K562 (cell line): Measurements from ENCODE around the gene TBX19. TPM values are rescaled to one million over a fixed set of nuclear protein-coding genes. Genes with fewer than 3 reads are reported as not detected.

ENCODE experiments used
- ARID2 ChIP-seq: fragments of 450-650 bp; IDR thresholded peaks from 2 replicates; pipeline ENCODE4 v1.6.1; 2017; ENCODE audit warnings: antibody characterized with exemption, mild to moderate bottlenecking
- BCOR ChIP-seq: fragments of 450-650 bp; IDR thresholded peaks from 2 replicates; pipeline ENCODE4 v1.6.1; 2016
- E2F1 ChIP-seq: sonication (generic); formaldehyde crosslinking; IDR thresholded peaks from 2 replicates; pipeline ENCODE4 v1.8.1; 2023; ENCODE audit warnings: mild to moderate bottlenecking, missing genetic modification reagents, moderate library complexity
- ELF2 ChIP-seq: fragments of 250-450 bp; sonication (Bioruptor Pico); IDR thresholded peaks from 2 replicates; pipeline ENCODE4 v1.5.0; 2021; ENCODE audit warnings: mild to moderate bottlenecking
- FIP1L1 ChIP-seq: fragments of 200-400 bp; formaldehyde crosslinking; IDR thresholded peaks from 2 replicates; pipeline ENCODE4 v1.6.1; 2018; ENCODE audit warnings: mild to moderate bottlenecking, low read depth, low read length; ENCODE audit not compliant: poor library complexity, severe bottlenecking
- FOXK2 ChIP-seq, 2 experiments: fragments of 450-650 bp; IDR thresholded peaks in 1 of 2; conservative IDR thresholded peaks in 1 of 2; 2 replicates each; pipeline ENCODE4 v1.6.1; 2016; ENCODE audit warnings: low read depth in 2 of 2, mild to moderate bottlenecking in 1 of 2
- HNRNPL ChIP-seq: fragments of 200-400 bp; formaldehyde crosslinking; IDR thresholded peaks from 2 replicates; pipeline ENCODE4 v1.6.1; 2017; ENCODE audit warnings: low read depth, mild to moderate bottlenecking, low read length
- HNRNPUL1 ChIP-seq: fragments of 200-400 bp; formaldehyde crosslinking; IDR thresholded peaks from 2 replicates; pipeline ENCODE4 v1.6.1; 2017; ENCODE audit warnings: low read length
- IFI16 ChIP-seq: fragments of 250-450 bp; sonication (Bioruptor Pico); IDR thresholded peaks from 2 replicates; pipeline ENCODE4 v2.1.2; 2022; ENCODE audit warnings: mild to moderate bottlenecking, inconsistent platforms
- IRF2 ChIP-seq: sonication (generic); formaldehyde crosslinking; IDR thresholded peaks from 2 replicates; pipeline ENCODE4 v1.8.1; 2022; ENCODE audit warnings: mild to moderate bottlenecking, missing genetic modification reagents
- KDM5B ChIP-seq: fragments of 200-600 bp; sonication (generic); IDR thresholded peaks from 2 replicates; pipeline ENCODE4 v1.6.1; 2012; ENCODE audit warnings: low read depth, mild to moderate bottlenecking, moderate library complexity, low read length, control low read depth, inconsistent platforms; ENCODE audit not compliant: insufficient replicate concordance
- MLLT1 ChIP-seq, 2 experiments: fragments of 450-650 bp; IDR thresholded peaks; 2 replicates each; pipeline ENCODE4 v1.6.1; 2016
- MTA2 ChIP-seq: fragments of 450-650 bp; IDR thresholded peaks from 2 replicates; pipeline ENCODE4 v1.6.1; 2016; ENCODE audit warnings: low read depth
- NBN ChIP-seq: fragments of 450-650 bp; IDR thresholded peaks from 2 replicates; pipeline ENCODE4 v1.6.1; 2016; ENCODE audit warnings: low read depth, mild to moderate bottlenecking
- SIN3A ChIP-seq, 2 experiments: fragments of 150-350 bp in 1 of 2; IDR thresholded peaks; 2 replicates each; pipeline ENCODE4 v1.6.1; 2011 to 2016; ENCODE audit warnings: borderline replicate concordance in 2 of 2, low read depth in 2 of 2, low read length in 2 of 2, mild to moderate bottlenecking in 2 of 2, moderate library complexity in 2 of 2; ENCODE audit not compliant: control insufficient read depth in 1 of 2
- TAF9B ChIP-seq: fragments of 450-650 bp; IDR thresholded peaks from 2 replicates; pipeline ENCODE4 v1.6.1; 2018; ENCODE audit warnings: mild to moderate bottlenecking; ENCODE audit not compliant: partially characterized antibody
- TAL1 ChIP-seq: fragments of 450-650 bp; IDR thresholded peaks from 2 replicates; pipeline ENCODE4 v1.6.1; 2016; ENCODE audit warnings: mild to moderate bottlenecking
- ZBTB2 ChIP-seq: fragments of 450-650 bp; IDR thresholded peaks from 2 replicates; pipeline ENCODE4 v1.6.1; 2016; ENCODE audit warnings: antibody characterized with exemption
- ZC3H11A ChIP-seq: IDR thresholded peaks from 2 replicates; pipeline ENCODE4 v1.6.1; 2012; ENCODE audit warnings: low read depth, low read length, improper control_type of control experiment
- ZEB2 ChIP-seq: fragments of 450-650 bp; IDR thresholded peaks from 2 replicates; pipeline ENCODE4 v1.6.1; 2016
- ZNF75A ChIP-seq: fragments of 450-650 bp; formaldehyde crosslinking; IDR thresholded peaks from 2 replicates; pipeline ENCODE4 v1.4.0; 2020; ENCODE audit warnings: mild to moderate bottlenecking
- polyA plus RNA-seq, 8 experiments: library from polyadenylated mRNA; depleted of rRNA in 4 of 8; stranded (reverse) in 5 of 8; unstranded in 3 of 8; fragments of >200 nt; fragmentation: Nextera tagmentation in 2 of 8; fragmentation: Illumina TruSeq in 1 of 8; extraction: Ambion mirVana in 2 of 8; extraction: Trizol in 1 of 8; gene quantifications; 2 replicates each; pipeline versions ENCODE4 v1.2.1 to v1.2.3, GENCODE V29; 2011 to 2014; ENCODE audit warnings: inconsistent platforms in 1 of 8, missing spikeins in 1 of 8
- total RNA-seq, 7 experiments: library from RNA; depleted of rRNA in 6 of 7; stranded (reverse); fragments of >200 nt in 6 of 7; fragmentation: Illumina TruSeq in 2 of 7; extraction: Trizol in 2 of 7; gene quantifications; 2 replicates each; pipeline versions ENCODE4 v1.2.1 to v1.2.3, GENCODE V29; 2011 to 2021; ENCODE audit warnings: low replicate concordance in 1 of 7
- TF ChIP-seq, protein P1 (sequence below), 2 experiments: fragments of 450-650 bp in 1 of 2; sonication (generic) in 1 of 2; formaldehyde crosslinking in 1 of 2; IDR thresholded peaks in 1 of 2; conservative IDR thresholded peaks in 1 of 2; 2 replicates each; pipeline versions ENCODE4 v1.6.1 to v1.8.1; 2016 to 2023; ENCODE audit warnings: mild to moderate bottlenecking in 2 of 2, moderate library complexity in 2 of 2, inconsistent platforms in 1 of 2, missing genetic modification reagents in 1 of 2

Gene TBX19
- total and polyA plus RNA-seq, 9 of the 15 experiments (the other 6 are each of a cell fraction or from before 2014, with no cell fraction given), result 0.32 to 3.1 (median 0.95) TPM

DNA sequence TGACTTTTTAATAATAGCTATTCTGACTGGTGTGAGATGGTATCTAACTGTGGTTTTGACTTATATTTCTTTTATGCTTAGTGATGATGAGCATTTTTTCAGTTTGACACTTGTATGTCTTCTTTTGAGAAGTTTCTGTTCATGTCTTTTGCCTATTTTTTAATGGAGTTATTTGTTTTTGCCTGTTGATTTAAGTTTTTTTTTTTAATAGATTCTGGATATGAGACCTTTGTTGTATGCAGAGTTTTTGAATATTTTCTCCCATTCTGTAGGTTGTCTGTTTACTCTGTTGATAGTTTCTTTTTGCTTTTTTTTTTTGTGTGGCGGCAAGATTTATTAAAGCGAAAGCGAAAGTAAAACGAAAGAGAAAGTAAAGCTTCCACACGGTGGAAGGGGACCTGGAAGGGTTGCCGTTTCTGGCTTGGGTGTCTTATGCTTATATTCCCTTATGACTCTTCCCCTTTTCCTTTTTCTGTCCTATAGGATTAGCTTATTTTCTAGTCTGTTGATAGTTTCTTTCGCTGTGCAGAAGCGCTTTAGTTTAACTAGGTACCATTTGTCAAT, 67.6 kb downstream of the TBX19 start (continued):
- TF ChIP-seq ZC3H11A (no peak), TAL1 (0 out of 2 replicates have a peak, but pooled peaks have one; percentile 7), KDM5B (no peak), HNRNPUL1 (no peak), MTA2 (0 out of 2 replicates have a peak, but pooled peaks have one; percentile 16), HNRNPL (no peak), IRF2 (CRISPR knock-in tag) (peak; percentile 96), SIN3A (IDR thresholded peaks at IDR 0.05; ENCODE audit: borderline replicate concordance in 2 of 2, control insufficient read depth in 1 of 2, low read depth in 2 of 2, low read length in 2 of 2) (peak in 1 of 2 experiments; percentile 62; a peak in 1 of 4 replicates), TAF9B (peak; percentile 48), BCOR (0 out of 2 replicates have a peak, but pooled peaks have one; percentile 20), FIP1L1 (no peak), IFI16 (no peak), ZNF75A (CRISPR knock-in tag) (no peak), ELF2 (CRISPR knock-in tag) (no peak), FOXK2 (conservative IDR thresholded peaks at IDR 0.05 in 1 of 2, IDR thresholded peaks at IDR 0.05 in 1 of 2; ENCODE audit: low read depth in 2 of 2) (peak; percentile 68 to 77; a peak in 3 of 4 replicates), ZBTB2 (0 out of 2 replicates have a peak, but pooled peaks have one; percentile 44), E2F1 (CRISPR knock-in tag) (no peak), MLLT1 (IDR thresholded peaks at IDR 0.05) (peak; percentile 42 to 60; a peak in 3 of 4 replicates), ARID2 (no peak), NBN (0 out of 2 replicates have a peak, but pooled peaks have one; percentile 70), ZEB2 (peak; percentile 38; the same call in 1 of the 2 replicates)
- TF ChIP-seq, protein P1, sequence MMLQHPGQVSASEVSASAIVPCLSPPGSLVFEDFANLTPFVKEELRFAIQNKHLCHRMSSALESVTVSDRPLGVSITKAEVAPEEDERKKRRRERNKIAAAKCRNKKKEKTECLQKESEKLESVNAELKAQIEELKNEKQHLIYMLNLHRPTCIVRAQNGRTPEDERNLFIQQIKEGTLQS (IDR thresholded peaks at IDR 0.05), result no peak
- TF ChIP-seq, protein P1 (CRISPR knock-in tag; conservative IDR thresholded peaks at IDR 0.05), result no peak
